HG03280 (cell line): ENCODE measurements around the gene CTTNBP2.
"Not testable (repeated sequence)": the region's sequence is repeated elsewhere in the genome, so short reads cannot be mapped to it uniquely, and the experiment has no call there.

ENCODE experiments used
- ATAC-seq: cut with Tn5 transposase; IDR thresholded peaks from one replicate; pipeline ENCODE4 v1.9.1; 2021; ENCODE audit warnings: mild to moderate bottlenecking, moderate library complexity; ENCODE audit not compliant: unreplicated experiment

Gene CTTNBP2

DNA sequence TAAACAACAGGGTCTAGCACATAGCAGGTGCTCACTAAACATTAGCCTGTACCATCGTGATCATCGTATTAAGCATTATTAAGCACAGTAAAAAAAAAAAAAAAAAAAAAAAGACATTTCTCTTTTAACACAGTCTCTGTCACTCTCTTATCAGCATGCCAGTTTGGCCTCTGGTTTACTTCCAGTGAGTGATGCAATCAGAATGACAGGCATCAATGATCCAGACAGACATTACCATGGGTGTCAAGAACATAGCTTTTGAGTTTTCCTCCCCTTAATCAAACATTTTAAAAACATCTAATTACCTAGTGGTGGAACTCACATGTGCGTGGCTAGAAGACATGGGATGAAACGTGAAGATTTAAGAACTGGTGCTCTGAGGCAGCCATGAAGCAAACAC, 115.8 kb downstream of the CTTNBP2 start:
- ATAC-seq: no peak

DNA sequence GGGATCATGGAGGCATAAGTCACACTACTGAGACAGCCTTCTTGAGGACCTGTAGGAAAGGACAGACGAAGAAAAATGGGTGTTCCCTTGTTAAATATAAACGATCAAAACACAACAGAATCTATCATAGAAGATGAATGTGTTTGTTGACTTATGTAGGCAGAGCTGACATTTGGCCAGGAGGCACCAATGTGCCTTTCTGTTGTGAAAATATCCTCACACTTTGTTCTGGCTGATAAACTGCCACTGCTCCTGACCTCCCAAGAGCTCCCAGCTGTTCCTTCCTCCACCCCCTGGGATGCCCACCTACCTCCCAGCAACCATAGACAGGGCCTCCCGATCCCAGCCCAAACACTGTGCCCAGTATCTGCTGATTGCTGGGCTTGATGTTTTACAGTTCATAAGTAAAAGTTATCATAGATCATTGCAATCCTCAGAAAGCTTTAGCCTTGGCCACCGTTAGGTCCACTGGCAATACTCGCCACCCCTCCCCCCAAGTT, 116.6 kb downstream of the CTTNBP2 start:
- ATAC-seq: no peak

DNA sequence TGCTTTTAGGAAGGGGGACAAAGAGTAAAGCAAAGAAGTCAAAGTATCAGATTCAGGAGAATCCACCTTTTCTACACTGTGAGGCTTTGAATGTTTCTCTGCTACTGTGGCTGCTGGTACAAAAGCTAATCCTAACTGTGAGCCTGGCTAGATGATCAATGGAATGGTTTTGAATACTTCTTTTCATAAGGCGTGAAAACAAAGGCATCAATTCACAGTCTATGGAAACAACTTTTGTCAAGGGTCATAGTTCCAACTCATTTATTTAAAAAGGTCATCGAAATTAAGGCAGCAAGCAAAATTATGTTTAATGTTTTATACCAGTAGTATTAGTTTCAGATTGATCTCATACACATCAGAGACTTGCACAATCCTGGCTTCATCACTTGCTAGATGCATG, 118.1 kb downstream of the CTTNBP2 start:
- ATAC-seq: no peak

DNA sequence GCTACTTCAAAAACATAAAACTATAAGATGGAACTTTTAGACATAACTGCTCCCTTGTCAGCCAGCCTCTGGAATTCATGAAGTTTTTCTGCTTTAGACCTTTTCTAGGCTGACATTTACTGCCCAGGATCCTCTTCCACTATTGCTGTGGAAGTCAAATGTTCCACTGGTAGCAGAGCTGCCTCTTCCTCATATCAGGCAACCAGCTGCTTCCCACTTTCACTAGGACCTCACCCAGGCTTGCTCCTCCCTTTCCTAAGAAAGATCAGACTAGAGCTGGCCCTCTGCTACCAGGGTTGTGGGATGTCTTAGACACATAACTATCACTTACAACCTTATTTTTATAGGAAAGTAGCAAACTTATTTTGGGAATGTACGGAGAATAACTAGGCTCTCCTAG, 121.5 kb downstream of the CTTNBP2 start:
- ATAC-seq: no peak

GRCh38 chr7:117750612-117751563, 122.4 kb downstream of the CTTNBP2 start:
- no peak for ATAC-seq

DNA sequence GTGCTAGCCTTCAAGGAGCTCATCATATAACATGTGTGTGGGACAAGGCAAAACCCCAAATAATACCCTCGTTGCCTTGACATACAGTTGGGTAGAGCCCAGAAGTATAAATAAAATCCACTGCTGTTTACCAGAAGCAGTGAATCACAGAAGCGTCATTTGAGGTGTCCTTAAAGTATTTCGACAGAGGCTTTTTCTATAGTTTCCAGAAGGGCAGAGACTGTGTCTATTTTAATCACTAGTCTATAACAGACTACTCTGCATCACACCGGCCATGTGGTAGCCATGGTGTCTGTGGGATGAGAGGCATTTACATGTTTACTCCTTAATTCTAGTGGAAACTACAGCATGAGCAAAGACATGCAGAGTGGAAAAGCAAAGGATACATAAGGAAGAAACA, 131.3 kb downstream of the CTTNBP2 start:
- ATAC-seq: no peak

- ATAC-seq: no peak
Measured at GRCh38 chr7:117739085-117739484, 134.2 kb downstream of the CTTNBP2 start.

DNA sequence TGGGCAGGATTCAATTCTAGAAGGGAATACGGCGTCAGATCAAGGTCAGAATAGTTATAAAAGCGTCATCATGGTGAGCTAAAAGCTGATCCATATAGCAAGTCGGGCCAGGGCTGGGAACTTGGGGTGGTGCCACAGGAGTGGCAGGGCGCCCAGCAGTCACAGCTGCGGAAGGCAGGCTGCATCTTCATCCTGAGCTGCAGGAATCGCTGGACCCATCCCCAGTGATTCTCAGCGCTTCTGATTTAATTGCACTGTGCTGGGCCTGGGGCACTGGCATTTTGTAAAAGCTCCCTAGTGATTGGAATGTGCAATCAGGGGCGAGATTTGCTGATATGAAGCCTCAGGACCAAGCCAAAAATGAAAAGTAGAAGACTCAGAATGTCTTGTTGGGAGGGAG, 135.3 kb downstream of the CTTNBP2 start:
- no peak for ATAC-seq

GRCh38 chr7:117731455-117731854, 141.8 kb downstream of the CTTNBP2 start:
- ATAC-seq: peak; percentile 79

GRCh38 chr7:117730390-117730789, 142.9 kb downstream of the CTTNBP2 start:
- no peak for ATAC-seq

DNA sequence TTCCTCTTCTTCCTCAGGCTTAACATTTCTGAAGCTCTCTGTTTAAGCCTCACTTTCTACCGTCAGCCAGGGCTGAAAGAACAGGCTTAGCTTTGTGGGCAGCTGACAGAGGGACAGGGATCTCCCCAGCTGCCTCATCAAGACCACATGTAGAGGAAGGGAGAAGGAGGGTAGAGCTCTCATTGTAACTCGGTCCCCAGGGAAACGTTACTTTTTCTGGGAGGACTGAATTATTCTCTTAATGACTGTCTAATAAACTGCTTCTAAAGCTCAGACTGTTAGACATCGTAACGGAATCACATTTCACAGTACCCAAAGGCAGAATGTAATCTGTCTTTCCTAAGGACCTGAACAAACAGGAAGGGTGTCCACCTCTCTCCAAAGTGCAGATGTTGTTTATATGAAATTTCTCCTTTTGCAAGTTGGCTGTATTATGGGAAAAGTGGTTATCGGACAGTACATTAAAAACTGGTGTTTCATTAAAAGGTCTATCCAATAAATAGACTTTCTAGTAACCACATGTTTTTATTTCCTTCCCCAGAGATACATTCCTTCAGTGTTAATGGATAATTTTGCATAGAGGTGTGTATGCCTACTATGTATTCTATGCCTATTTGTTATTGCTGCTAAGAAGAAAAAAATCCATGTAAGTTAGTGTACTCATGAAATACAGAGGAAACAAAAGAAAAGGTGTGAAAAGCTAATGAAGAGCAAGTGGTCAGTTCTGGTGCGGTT, 144.2 kb downstream of the CTTNBP2 start:
- ATAC-seq: peak; percentile 39

DNA sequence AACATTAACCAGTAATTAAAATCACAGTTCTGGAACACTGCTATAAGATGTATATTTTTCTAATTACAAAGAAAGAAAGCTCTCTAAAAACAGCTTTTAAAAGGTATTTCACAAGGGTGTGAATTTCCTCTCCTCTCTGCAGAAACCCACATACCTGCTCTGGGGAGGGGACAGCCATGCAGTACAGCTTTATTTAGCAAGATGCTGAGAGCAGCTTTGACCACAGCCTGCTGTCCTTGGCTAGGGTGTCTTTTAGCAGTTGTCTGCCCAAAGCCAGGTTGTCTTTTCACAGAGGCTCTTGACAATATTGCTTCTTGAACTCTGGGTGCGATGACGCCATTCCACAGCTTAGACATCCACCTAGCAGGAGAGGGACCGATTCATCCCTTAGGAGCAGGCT, 148.3 kb downstream of the CTTNBP2 start:
- no peak for ATAC-seq

GRCh38 chr7:117719377-117719776, 153.9 kb downstream of the CTTNBP2 start:
- no peak for ATAC-seq

DNA sequence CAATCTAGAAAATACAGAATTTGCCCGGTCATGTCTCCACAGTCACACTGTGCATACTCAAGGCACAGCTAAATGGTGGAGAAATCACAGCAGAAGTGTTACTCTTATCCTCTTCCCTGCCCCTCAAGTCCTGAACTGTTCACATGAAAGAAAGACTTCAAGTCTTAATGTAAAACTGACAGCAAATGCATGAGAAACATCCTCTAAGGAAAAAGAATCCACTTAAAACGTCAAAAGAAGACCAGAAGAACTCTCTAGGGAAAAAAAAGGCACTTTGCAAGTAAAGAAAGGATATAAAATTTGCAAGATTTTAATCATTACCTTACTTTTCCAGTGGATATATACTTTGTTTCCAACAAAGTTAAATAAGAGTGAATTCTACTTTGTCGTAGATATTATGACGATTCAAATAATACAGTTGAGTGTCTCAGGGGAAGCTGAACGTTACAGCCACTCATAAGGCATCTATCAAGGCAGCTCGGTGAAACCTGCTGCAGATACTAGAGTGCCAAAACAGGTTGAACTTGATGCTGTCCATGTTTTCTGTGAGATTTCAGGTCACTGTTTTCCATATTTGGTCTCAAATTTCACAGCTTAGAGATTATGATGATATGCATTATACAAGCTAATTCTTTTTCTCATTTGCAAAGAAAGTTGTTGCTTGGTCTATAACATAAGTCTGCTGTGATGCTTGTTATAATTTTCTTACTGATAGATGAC, 155.0 kb downstream of the CTTNBP2 start:
- no peak for ATAC-seq

GRCh38 chr7:117717357-117717756, 155.9 kb downstream of the CTTNBP2 start:
- no peak for ATAC-seq

DNA sequence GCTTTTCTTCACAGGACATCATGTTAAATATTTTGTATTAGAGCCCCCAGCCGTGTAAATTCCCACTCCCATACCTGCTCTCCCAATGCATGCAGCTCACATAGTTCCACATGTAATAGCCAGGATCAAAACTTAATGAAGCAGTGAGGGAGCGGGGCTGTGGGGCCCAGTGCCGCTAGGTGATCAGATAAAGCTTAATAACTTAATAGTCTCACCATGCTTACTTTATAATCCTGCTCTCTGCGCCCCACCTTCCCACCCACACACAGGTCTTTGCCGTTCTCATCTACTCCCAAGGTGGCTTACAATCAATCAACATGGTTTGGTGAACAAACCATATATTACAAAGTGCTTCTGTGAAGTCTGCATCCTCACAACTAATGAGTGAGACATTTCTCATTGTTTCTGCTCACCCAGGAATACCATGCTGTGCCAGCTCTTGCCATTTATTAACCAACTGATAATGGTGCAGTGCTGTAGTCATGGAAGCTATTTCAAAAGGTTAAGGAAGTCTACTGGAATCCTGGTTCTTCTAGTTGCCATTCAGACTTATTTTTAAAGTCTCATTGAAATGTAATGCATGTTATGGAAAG, 156.4 kb downstream of the CTTNBP2 start:
- ATAC-seq: no peak

DNA sequence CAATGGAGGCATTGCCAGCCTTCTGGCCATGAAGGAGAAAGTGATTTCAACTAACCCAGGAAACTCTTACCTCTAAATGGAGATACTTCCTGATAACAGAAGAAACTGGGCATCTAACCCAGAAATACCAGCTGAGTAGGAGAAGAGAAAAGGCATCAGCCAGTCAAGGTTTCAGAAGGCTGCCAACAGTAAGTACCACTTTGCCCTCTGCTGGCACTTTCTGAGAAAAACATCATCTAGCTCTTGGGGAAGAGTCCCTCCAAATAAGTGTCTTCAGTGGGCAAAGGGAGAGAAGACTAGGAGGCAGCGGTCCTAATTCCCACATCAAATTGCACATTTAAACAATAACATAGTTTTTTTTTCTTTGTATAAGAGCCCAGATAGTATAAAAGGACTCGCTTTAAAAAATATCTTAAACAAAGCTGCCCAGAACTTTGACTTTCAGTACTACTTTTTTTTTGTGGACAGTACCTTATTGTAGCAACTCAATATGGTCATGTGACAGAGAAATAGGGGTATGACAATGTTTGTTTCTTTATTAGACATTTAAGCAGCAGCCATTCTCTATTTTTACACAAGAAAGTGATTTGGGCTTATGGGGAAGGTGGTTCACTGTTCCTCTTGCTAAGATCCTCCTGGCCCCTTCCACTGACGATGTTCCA, 157.3 kb downstream of the CTTNBP2 start:
- peak; percentile 66 for ATAC-seq

- no peak for ATAC-seq
Measured at GRCh38 chr7:117711556-117711955, 161.7 kb downstream of the CTTNBP2 start.

DNA sequence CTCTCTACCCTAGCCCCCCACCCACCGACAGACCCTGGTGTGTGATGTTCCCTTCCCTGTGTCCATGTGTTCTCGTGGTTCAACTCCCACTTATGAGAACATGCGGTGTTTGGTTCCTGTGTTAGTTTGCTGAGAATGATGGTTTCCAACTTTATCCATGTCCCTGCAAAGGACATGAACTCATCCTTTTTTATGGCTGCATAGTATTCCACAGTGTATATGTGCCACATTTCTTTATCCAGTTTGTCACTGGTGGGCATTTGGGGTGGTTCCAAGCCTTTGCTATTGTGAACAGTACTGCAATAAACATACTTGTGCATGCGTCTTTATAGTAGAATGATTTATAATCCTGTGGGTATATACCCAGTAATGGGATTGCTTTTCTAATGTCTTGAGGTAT, 165.1 kb downstream of the CTTNBP2 start:
- not testable (repeated sequence) for ATAC-seq

DNA sequence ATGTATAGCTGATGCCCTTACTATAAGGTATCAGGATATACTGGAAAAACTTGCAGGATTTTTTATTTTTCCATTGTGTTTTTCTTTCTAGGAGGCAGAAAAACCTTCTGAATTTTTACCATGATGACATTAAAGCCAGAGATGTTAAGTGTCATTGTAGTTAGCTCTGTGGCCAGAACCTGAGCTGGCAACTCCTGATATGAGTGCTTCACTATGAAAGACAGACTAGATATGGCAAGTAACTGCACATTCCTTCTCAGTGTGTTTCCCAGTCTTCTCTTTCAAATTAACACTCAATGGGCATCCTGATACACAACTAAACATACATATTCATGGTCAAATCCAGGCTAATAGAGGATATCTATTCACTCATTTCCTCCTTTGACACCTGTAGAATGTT, 166.2 kb downstream of the CTTNBP2 start:
- no peak for ATAC-seq
